Fibroblast of pulmonary artery (primary cell): ENCODE measurements around the gene VASH1.

Experiments used
- DNase-seq: peaks from one replicate; pipeline ENCODE4 v3.0.0-alpha.2; 2010; ENCODE audit warnings: low read depth
- H3K4me3 ChIP-seq: replicated peaks from 2 replicates; pipeline ENCODE4 v1.5.1; 2011; ENCODE audit warnings: low read depth, mild to moderate bottlenecking, control low read depth, low read length, moderate library complexity
- TF ChIP-seq, protein P1 (sequence below): IDR thresholded peaks from 2 replicates; pipeline ENCODE4 v1.5.1; 2011; ENCODE audit warnings: mild to moderate bottlenecking, control low read depth, low read length, inconsistent platforms; ENCODE audit errors: missing control alignments

VASH1 gene

DNA sequence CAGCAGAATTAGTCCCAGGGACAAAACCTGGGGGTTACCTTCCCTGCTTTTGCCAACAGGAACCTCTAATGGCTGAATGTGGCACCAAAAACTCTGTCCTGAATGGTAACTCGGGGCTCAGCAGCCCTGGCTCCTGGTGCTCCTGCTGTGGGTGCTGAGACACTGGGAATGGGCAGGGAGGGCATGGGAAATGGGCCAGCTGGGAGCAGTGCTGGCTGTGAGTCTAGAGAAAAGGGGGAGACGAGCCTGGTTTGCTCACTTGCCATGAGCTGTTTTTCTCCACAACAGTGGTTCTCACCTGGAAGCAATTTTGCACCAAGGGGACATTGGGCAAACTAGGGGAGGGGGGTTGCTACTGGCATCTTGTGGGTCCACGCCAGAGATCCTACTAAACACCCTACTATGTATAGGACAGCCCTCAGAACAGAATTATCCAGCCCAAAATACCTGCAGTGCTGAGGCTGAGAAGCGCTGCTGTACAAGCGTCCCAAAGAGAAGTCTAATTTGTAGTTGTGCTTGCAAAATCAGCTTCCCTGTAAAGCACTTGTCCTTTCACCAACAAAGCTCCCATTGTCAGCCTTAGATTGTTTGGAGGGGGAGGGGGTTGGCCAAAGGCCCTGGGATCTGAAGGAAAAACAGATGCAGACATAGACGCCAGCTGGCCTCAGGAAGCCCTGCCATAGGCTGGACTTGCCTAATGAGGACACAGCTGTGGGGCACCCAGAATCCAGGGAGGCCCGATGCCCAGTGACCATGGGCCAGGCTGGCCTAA lies 68.6 kb downstream of the VASH1 start:
- DNase-seq = peak; percentile 77
- TF ChIP-seq, protein P1, sequence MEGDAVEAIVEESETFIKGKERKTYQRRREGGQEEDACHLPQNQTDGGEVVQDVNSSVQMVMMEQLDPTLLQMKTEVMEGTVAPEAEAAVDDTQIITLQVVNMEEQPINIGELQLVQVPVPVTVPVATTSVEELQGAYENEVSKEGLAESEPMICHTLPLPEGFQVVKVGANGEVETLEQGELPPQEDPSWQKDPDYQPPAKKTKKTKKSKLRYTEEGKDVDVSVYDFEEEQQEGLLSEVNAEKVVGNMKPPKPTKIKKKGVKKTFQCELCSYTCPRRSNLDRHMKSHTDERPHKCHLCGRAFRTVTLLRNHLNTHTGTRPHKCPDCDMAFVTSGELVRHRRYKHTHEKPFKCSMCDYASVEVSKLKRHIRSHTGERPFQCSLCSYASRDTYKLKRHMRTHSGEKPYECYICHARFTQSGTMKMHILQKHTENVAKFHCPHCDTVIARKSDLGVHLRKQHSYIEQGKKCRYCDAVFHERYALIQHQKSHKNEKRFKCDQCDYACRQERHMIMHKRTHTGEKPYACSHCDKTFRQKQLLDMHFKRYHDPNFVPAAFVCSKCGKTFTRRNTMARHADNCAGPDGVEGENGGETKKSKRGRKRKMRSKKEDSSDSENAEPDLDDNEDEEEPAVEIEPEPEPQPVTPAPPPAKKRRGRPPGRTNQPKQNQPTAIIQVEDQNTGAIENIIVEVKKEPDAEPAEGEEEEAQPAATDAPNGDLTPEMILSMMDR = no peak
- H3K4me3 ChIP-seq = no peak overlapping the region

- DNase-seq = no peak
- H3K4me3 ChIP-seq = no peak overlapping the region
- TF ChIP-seq, protein P1 = no peak
These were observed 69.3 kb downstream of the VASH1 start for GRCh38 chr14:76830556-76830955.

GRCh38 chr14:76832503-76832988 lies 71.3 kb downstream of the VASH1 start:
- peak; percentile 52 for DNase-seq
- TF ChIP-seq, protein P1 = no peak

More at GRCh38 chr14:76832503-76832988, 71.3 kb downstream of the VASH1 start:
- no peak overlapping the region for H3K4me3 ChIP-seq
